ENCODE data around the gene TRIM5. TPM values are rescaled to one million over a fixed set of nuclear protein-coding genes. Genes with fewer than 3 reads are reported as not detected.
"Not testable (repeated sequence)": the region's sequence is repeated elsewhere in the genome, so short reads cannot be mapped to it uniquely, and the experiment has no call there.

The TRIM5 gene
- total RNA-seq, 4 donors from 2014 or later = 4.4 to 50.4 (median 37.4) TPM

GRCh38 chr11:5691964-5692361 is 7.1 kb upstream of the TRIM5 start:
- no peaks in the 10 kb centered on the region for H3K4me1 ChIP-seq
- H3K27ac ChIP-seq = peak overlapping the region; percentile 46 to 98
- no peak for DNase-seq
- no peaks in the 10 kb centered on the region for H3K27me3 ChIP-seq
- intact Hi-C loops (cut with DNase I; ENCODE audit: low total_unique reads) = no loop called here
- TF ChIP-seq, protein P1, sequence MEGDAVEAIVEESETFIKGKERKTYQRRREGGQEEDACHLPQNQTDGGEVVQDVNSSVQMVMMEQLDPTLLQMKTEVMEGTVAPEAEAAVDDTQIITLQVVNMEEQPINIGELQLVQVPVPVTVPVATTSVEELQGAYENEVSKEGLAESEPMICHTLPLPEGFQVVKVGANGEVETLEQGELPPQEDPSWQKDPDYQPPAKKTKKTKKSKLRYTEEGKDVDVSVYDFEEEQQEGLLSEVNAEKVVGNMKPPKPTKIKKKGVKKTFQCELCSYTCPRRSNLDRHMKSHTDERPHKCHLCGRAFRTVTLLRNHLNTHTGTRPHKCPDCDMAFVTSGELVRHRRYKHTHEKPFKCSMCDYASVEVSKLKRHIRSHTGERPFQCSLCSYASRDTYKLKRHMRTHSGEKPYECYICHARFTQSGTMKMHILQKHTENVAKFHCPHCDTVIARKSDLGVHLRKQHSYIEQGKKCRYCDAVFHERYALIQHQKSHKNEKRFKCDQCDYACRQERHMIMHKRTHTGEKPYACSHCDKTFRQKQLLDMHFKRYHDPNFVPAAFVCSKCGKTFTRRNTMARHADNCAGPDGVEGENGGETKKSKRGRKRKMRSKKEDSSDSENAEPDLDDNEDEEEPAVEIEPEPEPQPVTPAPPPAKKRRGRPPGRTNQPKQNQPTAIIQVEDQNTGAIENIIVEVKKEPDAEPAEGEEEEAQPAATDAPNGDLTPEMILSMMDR (IDR thresholded peaks at IDR 0.05) = no peak
- TF ChIP-seq POLR2A (IDR thresholded peaks at IDR 0.05) = no peak
- H3K4me3 ChIP-seq = no peak overlapping the region
- no peaks in the 10 kb centered on the region for H3K36me3 ChIP-seq
- no peaks in the 10 kb centered on the region for H3K9me3 ChIP-seq

DNA sequence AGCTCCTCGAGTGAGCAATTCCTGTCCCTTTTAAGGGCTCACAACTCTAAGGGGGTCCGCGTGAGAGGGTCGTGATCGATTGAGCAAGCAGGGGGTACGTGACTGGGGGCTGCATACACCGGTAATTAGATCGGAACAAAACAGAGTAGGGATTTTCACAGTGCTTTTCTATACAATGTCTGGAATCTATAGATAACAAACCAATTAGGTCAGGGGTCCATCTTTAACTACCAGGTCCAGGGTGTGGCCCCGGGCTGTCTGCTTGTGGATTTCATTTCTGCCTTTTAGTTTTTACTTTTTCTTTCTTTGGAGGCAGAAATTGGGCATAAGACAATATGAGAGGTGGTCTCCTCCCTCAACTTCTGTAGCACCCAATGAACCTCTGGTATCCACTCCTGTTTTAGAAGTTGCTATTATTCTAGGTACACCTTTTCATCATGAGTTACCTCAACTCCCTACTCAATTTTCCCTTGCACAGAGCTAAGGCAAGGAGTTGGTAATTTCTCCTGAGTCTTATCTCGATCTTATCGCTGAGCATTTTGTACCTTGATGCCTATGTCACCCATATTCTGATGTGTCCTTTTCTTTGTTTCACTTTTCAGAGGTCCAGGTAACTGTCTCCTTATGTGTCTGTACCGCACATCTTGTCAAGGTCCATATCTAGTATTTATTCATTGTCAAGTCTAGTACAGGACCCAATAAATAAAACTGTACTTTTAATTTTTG is 6.5 kb upstream of the TRIM5 start:
- intact Hi-C loops (cut with DNase I; ENCODE audit: low total_unique reads); H3K27me3 ChIP-seq; DNase-seq; H3K36me3 ChIP-seq; H3K9me3 ChIP-seq; H3K4me1 ChIP-seq: not testable (repeated sequence)
- H3K27ac ChIP-seq = peak overlapping the region; percentile 86 to 98
- H3K4me3 ChIP-seq = peak overlapping the region; percentile 41 to 47

DNA sequence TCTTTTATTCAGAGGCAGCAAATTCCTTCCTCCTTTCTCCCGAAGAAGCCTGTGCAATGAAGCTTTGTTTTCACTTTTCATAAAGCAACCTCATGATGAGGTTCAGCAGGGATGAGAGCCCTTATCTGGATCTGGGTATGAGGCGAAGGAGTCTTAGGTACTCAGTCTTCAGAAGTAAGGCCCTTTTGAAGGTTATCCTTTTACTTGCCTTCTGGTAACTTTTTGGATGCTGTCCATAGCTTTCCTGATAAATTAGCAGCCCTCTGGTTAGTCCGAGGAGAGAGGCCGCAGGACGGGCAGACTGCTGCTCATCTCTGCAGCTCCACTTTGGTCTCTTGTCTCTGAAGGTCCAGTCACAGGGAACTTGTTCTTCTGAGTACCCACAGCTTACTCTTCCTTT is 5.9 kb upstream of the TRIM5 start:
- Histone ChIP-seq H3K9me3 (no peaks in the 10 kb centered on the region), H3K27ac (peak overlapping the region; percentile 86 to 98), H3K4me1 (no peaks in the 10 kb centered on the region), H3K36me3 (no peaks in the 10 kb centered on the region), H3K4me3 (peak overlapping the region; percentile 41 to 47), H3K27me3 (no peaks in the 10 kb centered on the region)
- peak in 1 of 2 donors; percentile 33 for DNase-seq
- intact Hi-C loops (cut with DNase I; ENCODE audit: low total_unique reads) = no loop called here
- TF ChIP-seq, protein P1 (IDR thresholded peaks at IDR 0.05) = no peak
- TF ChIP-seq POLR2A (IDR thresholded peaks at IDR 0.05) = peak; percentile 15 to 42

GRCh38 chr11:5690216-5690615 is 5.3 kb upstream of the TRIM5 start:
- intact Hi-C loops (cut with DNase I; ENCODE audit: low total_unique reads) = no loop called here

DNA sequence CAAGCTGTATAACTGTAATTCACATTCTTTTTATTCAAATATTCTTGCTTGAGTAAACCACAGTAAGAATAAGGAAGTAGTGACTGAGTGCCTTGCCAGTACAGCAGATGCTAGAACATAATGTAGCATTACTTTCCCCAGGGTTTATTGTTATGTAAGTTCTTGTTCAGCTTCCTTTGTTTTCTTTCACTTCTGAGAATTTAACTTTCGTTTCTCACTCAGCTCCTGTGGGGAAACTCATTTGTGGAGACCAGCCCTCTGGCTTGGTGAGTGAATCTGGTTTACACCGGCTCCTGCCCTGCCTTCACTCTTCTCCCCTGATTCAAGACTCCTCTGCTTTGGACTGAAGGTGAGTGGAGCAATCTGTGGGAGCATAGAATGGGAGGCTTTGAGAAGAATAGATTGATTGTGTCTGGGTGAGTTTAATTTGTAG is 4.7 kb upstream of the TRIM5 start, which contains the start of gene TRIM22:
Gene TRIM22 (plus strand): TSS at position 240 of the 433 bp plus-strand sequence. CDS start 6,443 bp downstream, outside the sequence.
- peak within 1 kb of the TSS; percentile 41 to 47 for H3K4me3 ChIP-seq
- H3K27ac ChIP-seq = peak within 1 kb of the TSS; percentile 86 to 98
- peak; percentile 14 to 19 for TF ChIP-seq POLR2A (IDR thresholded peaks at IDR 0.05)
- TF ChIP-seq, protein P1 (IDR thresholded peaks at IDR 0.05) = no peak
- no peaks in the 10 kb centered on the region for H3K4me1 ChIP-seq
- intact Hi-C loops (cut with DNase I; ENCODE audit: low total_unique reads) = no loop called here
- no peaks in the 10 kb centered on the region for H3K36me3 ChIP-seq
- peak; percentile 37 to 44 for DNase-seq
- H3K9me3 ChIP-seq = no peaks in the 10 kb centered on the region
- H3K27me3 ChIP-seq = no peaks in the 10 kb centered on the region

More at GRCh38 chr11:5690216-5690615, 5.3 kb upstream of the TRIM5 start:
- peak overlapping the region; percentile 41 to 47 for H3K4me3 ChIP-seq
- no peaks in the 10 kb centered on the region for H3K36me3 ChIP-seq
- no peak for DNase-seq
- no peaks in the 10 kb centered on the region for H3K9me3 ChIP-seq
- H3K27me3 ChIP-seq = no peaks in the 10 kb centered on the region
- peak in 1 of 2 donors; percentile 19 for TF ChIP-seq POLR2A (IDR thresholded peaks at IDR 0.05)
- TF ChIP-seq, protein P1 (IDR thresholded peaks at IDR 0.05) = no peak
- H3K4me1 ChIP-seq = no peaks in the 10 kb centered on the region
- peak overlapping the region; percentile 86 to 98 for H3K27ac ChIP-seq
